Loucy (cell line): ENCODE measurements around the gene TMEM247.

Source experiments
- CTCF ChIP-seq: fragments of 200-600 bp; sonication (generic); conservative IDR thresholded peaks from 2 replicates; pipeline ENCODE4 v1.5.1; 2014; ENCODE audit warnings: mild to moderate bottlenecking, antibody characterized with exemption, low read length
- EZH2phosphoT487 ChIP-seq: fragments of 200-600 bp; IDR thresholded peaks from 2 replicates; pipeline ENCODE4 v1.6.1; 2018; ENCODE audit warnings: antibody characterized with exemption, mild to moderate bottlenecking, moderate library complexity, borderline replicate concordance

DNA sequence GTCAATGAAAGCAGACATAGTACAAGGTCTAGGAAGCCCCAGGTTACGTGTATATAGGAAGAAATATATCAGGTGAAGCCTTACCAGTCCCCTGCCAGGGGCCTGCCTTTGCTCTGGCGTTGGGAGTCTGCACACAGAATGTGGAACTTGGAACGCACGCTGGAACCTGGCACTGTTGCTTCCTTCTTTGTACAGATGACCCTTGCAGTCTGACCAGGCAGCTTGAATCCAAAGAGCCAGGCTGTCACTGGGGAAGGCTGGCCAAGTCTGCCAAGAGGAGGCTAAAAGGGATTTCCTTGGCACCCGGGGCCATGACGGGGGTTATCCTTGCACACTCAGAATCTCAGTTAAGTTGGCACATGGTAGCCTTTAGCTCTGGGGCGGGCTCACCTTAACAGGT, 39.5 kb downstream of the TMEM247 start:
- TF ChIP-seq CTCF, result no peak
- no peak for TF ChIP-seq EZH2phosphoT487
